Hepatocyte (in vitro differentiated cells): Measurements from ENCODE around the gene SPDYE1. TPM values are rescaled to one million over a fixed set of nuclear protein-coding genes. Genes with fewer than 3 reads are reported as not detected.
A peak's percentile ranks its signal among the peaks of the same experiment; 100 is the strongest.
"Not testable (repeated sequence)": the region's sequence is repeated elsewhere in the genome, so short reads cannot be mapped to it uniquely, and the experiment has no call there.

Experiments
- DNase-seq: peaks from one replicate; pipeline ENCODE4 v3.0.0-alpha.2; 2016; ENCODE audit warnings: low spot score
- H2AFZ ChIP-seq: fragments of 200-600 bp; sonication (generic); 2 replicates; pipeline ENCODE4 v1.6.0; 2016; ENCODE audit warnings: antibody characterized with exemption, mild to moderate bottlenecking
- H3K27ac ChIP-seq: fragments of 200-600 bp; sonication (generic); 2 replicates; pipeline ENCODE4 v1.5.1; 2016; ENCODE audit warnings: mild to moderate bottlenecking
- H3K27me3 ChIP-seq: fragments of 200-600 bp; sonication (generic); 2 replicates; pipeline ENCODE4 v1.6.1; 2016
- H3K36me3 ChIP-seq: fragments of 200-600 bp; sonication (generic); replicated peaks from 2 replicates; pipeline ENCODE4 v1.5.1; 2016; ENCODE audit warnings: low read depth; ENCODE audit not compliant: insufficient read depth
- H3K4me1 ChIP-seq: fragments of 200-600 bp; sonication (generic); 2 replicates; pipeline ENCODE4 v1.5.1; 2016; ENCODE audit warnings: mild to moderate bottlenecking, moderate library complexity; ENCODE audit not compliant: insufficient read depth
- H3K4me2 ChIP-seq: fragments of 200-600 bp; sonication (generic); 2 replicates; pipeline ENCODE4 v1.6.0; 2016
- H3K4me3 ChIP-seq: fragments of 200-600 bp; sonication (generic); 2 replicates; pipeline ENCODE4 v1.5.1; 2016; ENCODE audit warnings: mild to moderate bottlenecking
- H3K79me2 ChIP-seq: fragments of 200-600 bp; sonication (generic); 2 replicates; pipeline ENCODE4 v1.6.0; 2017; ENCODE audit warnings: mild to moderate bottlenecking
- H3K9me2 ChIP-seq: fragments of 200-600 bp; sonication (generic); replicated peaks from 2 replicates; pipeline ENCODE4 v1.6.0; 2017; ENCODE audit warnings: mild to moderate bottlenecking; ENCODE audit not compliant: insufficient read depth
- H3K9me3 ChIP-seq: fragments of 200-600 bp; sonication (generic); 2 replicates; pipeline ENCODE4 v1.5.1; 2016; ENCODE audit warnings: low read depth, mild to moderate bottlenecking
- H4K20me1 ChIP-seq: fragments of 200-600 bp; sonication (generic); 2 replicates; pipeline ENCODE4 v1.6.0; 2016; ENCODE audit warnings: mild to moderate bottlenecking; ENCODE audit not compliant: insufficient read depth, poor library complexity, severe bottlenecking
- WGBS: methylation state at CpG from one replicate; pipeline ENCODE4 v1.1.6; 2016; ENCODE audit warnings: low lambda C conversion rate; ENCODE audit errors: missing lambda C conversion rate; 5-methylcytosine and 5-hydroxymethylcytosine counted together
- polyA plus RNA-seq: library from polyadenylated mRNA; unstranded; fragments of >200 nt; fragmentation: Nextera tagmentation; extraction: Ambion mirVana; gene quantifications from 2 replicates; pipeline ENCODE4 v1.2.1, GENCODE V29; 2016
- total RNA-seq: library from RNA; depleted of rRNA; stranded (reverse); fragments of >200 nt; gene quantifications from 2 replicates; pipeline ENCODE4 v1.2.3, GENCODE V29; 2014
- TF ChIP-seq, protein P1 (sequence below): fragments of 200-600 bp; sonication (generic); IDR thresholded peaks from 2 replicates; pipeline ENCODE4 v1.5.1; 2016; ENCODE audit warnings: antibody characterized with exemption, mild to moderate bottlenecking; ENCODE audit not compliant: poor library complexity

Gene SPDYE1
- total and polyA plus RNA-seq, 2 experiments from 2014 or later, result 0.99 TPM; not detected in 1

DNA sequence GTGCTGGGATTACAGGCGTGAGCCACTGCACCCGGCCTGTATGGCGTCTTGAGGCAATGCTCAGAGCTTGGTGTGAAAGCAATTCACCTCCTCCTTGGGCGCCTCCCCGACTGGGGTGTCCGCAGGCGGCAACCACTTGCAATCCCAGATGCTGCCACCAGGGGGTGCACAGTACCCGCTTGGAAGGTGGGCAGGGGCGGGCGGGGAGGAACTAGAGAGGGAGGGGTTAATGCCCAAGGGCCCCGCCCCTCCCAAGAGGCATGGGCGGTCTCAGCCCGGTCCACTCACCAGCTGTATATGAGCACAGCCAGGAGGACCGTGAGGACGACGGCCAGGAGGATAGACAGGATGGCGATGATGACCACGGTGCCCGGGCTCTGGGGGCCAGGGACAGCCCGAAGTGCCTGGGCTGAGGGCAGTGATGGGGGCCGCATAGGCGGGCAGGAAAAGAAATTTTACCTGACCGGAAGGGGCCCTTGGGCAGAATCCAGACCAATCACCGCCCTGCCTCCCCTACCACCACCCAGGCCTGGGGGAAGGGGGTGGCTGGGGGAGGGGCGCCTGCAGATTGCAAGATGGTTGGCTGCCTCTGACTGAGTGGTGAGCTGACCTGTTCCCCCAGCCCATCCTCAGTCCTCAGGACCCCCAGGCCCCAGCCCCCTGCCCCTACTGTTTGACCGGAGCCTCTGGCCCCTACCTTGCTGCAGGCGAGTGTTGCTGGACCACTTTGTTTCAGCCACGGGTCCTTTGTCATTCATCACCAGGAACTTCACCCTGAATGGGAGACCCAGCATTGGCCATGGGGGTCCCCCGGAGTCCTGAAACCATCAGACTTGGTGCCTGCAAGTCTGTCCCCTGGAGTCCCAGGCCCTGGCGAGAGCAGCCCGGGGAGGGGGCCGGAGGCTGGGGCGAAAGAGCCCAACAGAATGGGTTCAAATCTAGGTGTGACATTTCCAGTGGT, 11.5 kb upstream of the SPDYE1 start:
- not testable (repeated sequence) for H3K4me3 ChIP-seq, H3K36me3 ChIP-seq, H3K9me3 ChIP-seq, H2AFZ ChIP-seq, H3K9me2 ChIP-seq, H3K27me3 ChIP-seq, H4K20me1 ChIP-seq, H3K27ac ChIP-seq, H3K79me2 ChIP-seq, H3K4me1 ChIP-seq
- H3K4me2 ChIP-seq, result peak overlapping the region; percentile 71
- peak; percentile 71 for DNase-seq
- TF ChIP-seq, protein P1, sequence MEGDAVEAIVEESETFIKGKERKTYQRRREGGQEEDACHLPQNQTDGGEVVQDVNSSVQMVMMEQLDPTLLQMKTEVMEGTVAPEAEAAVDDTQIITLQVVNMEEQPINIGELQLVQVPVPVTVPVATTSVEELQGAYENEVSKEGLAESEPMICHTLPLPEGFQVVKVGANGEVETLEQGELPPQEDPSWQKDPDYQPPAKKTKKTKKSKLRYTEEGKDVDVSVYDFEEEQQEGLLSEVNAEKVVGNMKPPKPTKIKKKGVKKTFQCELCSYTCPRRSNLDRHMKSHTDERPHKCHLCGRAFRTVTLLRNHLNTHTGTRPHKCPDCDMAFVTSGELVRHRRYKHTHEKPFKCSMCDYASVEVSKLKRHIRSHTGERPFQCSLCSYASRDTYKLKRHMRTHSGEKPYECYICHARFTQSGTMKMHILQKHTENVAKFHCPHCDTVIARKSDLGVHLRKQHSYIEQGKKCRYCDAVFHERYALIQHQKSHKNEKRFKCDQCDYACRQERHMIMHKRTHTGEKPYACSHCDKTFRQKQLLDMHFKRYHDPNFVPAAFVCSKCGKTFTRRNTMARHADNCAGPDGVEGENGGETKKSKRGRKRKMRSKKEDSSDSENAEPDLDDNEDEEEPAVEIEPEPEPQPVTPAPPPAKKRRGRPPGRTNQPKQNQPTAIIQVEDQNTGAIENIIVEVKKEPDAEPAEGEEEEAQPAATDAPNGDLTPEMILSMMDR, result peak; percentile 63
- WGBS, result 32% methylated on average over 24 of the region's 33 CpGs

DNA sequence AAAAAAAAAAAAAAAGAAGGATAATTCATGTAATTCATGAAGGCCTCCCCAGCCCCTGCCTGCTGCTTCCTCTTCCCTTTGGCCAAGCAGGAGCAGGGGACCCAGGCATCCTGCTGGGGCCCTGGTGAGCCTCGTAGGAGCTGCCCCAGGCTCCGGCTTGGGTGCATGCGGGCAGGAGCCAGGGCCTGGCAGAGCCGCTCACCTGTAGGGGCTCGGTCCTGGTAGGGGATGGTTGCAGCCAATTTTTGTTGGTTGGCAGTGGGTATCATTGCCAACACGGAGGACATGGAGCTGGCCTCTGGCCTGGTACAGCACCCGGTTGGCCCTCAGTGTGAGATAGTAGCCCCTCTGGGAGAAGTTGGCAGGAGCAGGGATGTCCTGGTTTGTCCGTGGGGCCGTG, 10.2 kb upstream of the SPDYE1 start:
- not testable (repeated sequence) for H3K4me2 ChIP-seq, H3K9me3 ChIP-seq, H2AFZ ChIP-seq, H4K20me1 ChIP-seq, H3K4me3 ChIP-seq, H3K27me3 ChIP-seq, H3K27ac ChIP-seq, H3K36me3 ChIP-seq, H3K4me1 ChIP-seq, H3K79me2 ChIP-seq, H3K9me2 ChIP-seq, DNase-seq
- WGBS, result 100% methylated on average over 8 of the region's 9 CpGs

DNA sequence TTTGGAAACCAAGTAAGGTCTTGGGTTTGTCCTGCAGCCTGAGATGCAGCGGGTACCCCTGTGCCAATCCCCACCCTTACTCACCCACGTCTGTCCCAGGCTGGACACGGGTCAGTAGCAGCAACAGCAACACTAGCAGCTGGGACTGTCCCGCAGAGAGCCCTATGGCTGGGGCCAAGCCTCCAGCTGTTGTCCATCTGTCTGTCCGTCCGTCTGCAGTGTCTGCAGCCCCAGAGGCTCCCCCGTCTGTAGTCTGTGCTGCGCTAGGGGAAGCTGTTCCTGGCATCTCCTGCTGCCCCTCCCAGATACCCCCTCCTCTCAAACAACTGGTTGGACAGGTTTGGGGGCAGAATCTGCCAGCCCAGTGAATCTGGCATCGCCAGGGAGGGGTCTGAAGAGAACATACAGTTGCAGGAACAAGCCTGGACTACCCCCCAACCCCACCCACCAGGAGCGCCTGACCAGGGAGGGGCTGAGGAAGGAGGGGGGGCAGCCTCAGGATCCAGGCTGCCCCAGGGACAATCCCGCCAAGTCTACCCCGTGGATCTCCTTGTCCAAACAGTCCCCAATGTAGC, 7.6 kb upstream of the SPDYE1 start:
- H3K27ac ChIP-seq, H2AFZ ChIP-seq, H3K79me2 ChIP-seq, DNase-seq, H3K9me3 ChIP-seq, H3K4me1 ChIP-seq, H3K27me3 ChIP-seq, H3K4me3 ChIP-seq, H4K20me1 ChIP-seq, H3K36me3 ChIP-seq, H3K9me2 ChIP-seq, H3K4me2 ChIP-seq: not testable (repeated sequence)
- 87% methylated on average over 12 of the region's 12 CpGs for WGBS

DNA sequence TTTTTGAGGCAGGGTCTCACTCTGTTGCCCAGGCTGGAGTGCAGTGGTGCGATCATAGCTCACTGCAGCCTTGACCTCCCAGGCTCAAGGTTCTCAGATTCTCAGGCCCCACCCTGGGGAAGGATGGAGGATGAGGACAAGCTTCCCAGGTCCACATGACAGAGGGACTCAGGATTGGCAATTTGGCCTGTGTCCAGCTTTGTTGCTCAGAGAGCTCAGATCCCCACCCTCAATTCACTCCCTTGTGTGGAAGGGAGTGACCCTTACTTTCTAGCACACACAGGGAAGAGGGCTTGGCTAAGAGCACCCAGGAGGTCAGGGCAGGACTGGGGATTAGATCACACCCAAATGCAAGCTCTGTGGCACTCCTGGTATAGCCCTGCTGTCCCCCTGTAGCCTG, 6.9 kb upstream of the SPDYE1 start:
- H3K4me2 ChIP-seq, H3K4me3 ChIP-seq, H3K9me2 ChIP-seq, H3K27ac ChIP-seq, H2AFZ ChIP-seq, H3K27me3 ChIP-seq, H4K20me1 ChIP-seq, DNase-seq, H3K4me1 ChIP-seq, H3K36me3 ChIP-seq, H3K9me3 ChIP-seq, H3K79me2 ChIP-seq: not testable (repeated sequence)
- 100% methylated on average over 1 of the region's 1 CpG for WGBS

DNA sequence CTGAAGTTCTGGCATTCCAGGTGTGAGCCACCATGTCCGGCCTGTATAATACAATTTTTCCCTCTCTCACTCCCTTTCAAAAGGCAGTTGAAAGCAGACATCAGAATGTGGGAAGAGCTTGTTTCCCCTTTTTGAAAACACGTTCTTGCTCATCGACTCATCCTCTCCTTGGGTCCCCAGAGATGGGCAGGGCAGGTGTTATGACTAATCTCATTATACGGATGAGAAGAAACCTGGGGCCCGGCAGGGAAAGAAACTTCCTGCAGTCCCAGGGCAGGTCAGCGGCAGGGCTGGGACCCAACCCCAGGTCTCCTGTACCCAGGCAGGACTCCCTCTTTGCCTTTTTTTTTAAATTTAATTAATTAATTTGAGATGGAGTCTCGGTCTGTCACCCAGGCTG, 4.8 kb upstream of the SPDYE1 start:
- not testable (repeated sequence) for H3K36me3 ChIP-seq, DNase-seq, H3K27ac ChIP-seq

DNA sequence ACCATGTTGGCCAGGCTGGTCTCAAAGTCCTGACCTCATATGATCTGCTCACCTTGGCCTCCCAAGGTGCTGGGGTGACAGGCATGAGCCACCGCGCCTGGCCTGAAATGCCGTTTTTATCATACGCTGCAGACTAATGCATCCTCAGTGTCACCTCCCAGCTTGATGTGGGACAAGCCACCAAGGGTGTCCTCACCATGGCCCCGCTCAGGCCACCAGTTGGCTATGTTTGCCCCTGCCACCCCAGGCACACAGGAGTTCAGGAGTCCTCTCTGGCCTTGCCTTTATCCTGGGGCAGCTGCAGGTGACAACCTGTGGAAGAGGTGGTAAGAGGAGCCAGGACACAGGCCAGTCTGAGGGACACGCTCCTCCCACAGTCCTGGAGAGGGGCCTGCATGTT, 3.0 kb upstream of the SPDYE1 start:
- not testable (repeated sequence) for H4K20me1 ChIP-seq, H3K4me2 ChIP-seq, H3K27me3 ChIP-seq, H2AFZ ChIP-seq, DNase-seq, H3K9me3 ChIP-seq, H3K36me3 ChIP-seq, H3K79me2 ChIP-seq, H3K4me1 ChIP-seq, H3K9me2 ChIP-seq, H3K27ac ChIP-seq, H3K4me3 ChIP-seq
- WGBS, result 98% methylated on average over 5 of the region's 6 CpGs

More for the DNA sequence above, 4.8 kb upstream of the SPDYE1 start:
- not testable (repeated sequence) for H3K4me3 ChIP-seq, H4K20me1 ChIP-seq, H3K4me2 ChIP-seq, H3K9me2 ChIP-seq, H3K4me1 ChIP-seq, H3K27me3 ChIP-seq, H2AFZ ChIP-seq, H3K9me3 ChIP-seq, H3K79me2 ChIP-seq
- WGBS, result 86% methylated on average over 7 of the region's 7 CpGs

DNA sequence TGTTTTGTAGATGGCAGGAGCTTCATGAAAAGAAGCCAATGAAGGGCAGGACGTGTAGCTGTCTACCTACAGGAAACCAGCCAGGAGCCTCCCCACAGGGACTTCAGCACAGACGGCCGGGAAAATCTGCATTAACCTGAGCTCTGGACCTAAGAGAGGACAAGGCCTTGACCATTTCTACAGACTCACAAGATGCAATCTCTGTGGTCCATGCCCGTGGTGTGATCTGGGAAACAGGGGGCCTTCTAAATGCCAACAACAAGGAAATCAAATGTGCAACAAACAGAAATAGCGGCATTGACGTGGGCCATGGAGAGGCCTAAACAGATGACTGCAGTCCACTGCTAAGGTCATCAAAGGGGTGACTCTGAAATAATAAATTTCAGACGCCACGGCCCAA, 14.4 kb downstream of the SPDYE1 start:
- H3K27ac ChIP-seq, H2AFZ ChIP-seq, H4K20me1 ChIP-seq, H3K4me2 ChIP-seq, H3K79me2 ChIP-seq, H3K36me3 ChIP-seq, DNase-seq, H3K9me2 ChIP-seq, H3K4me1 ChIP-seq, H3K9me3 ChIP-seq, H3K4me3 ChIP-seq, H3K27me3 ChIP-seq: not testable (repeated sequence)
- 94% methylated on average over 8 of the region's 8 CpGs for WGBS

DNA sequence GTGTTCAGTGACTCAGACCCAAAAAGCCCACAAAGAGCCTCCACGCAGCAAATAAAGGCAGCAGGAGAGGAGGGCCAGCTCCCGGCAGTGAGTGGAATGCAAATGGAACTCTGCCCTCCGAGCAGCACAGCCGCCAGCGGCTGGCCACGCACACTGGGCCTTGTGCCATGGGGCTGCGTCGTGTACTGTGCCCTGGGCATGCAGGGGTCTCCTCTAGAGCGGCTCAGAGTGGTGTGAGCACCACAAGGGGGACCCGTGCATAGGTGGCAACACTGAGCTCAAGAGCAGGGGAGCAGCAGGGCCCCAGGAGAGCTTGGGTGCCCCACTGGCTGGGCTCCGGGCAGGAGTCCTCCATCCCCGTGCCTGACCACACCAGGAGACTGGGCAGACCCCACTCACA, 17.4 kb downstream of the SPDYE1 start:
- H2AFZ ChIP-seq, H3K9me3 ChIP-seq, H3K79me2 ChIP-seq, H3K4me3 ChIP-seq, DNase-seq, H3K27me3 ChIP-seq, H3K27ac ChIP-seq, H3K4me1 ChIP-seq, H3K36me3 ChIP-seq, H4K20me1 ChIP-seq, H3K9me2 ChIP-seq, H3K4me2 ChIP-seq: not testable (repeated sequence)
- WGBS, result 98% methylated on average over 9 of the region's 12 CpGs
